HepG2 (cell line): ENCODE data around the gene SF3B2. TPM values are rescaled to one million over a fixed set of nuclear protein-coding genes. Genes with fewer than 3 reads are reported as not detected.
A peak's percentile ranks its signal among the peaks of the same experiment; 100 is the strongest.

Source experiments
- AHDC1 ChIP-seq: sonication (generic); formaldehyde crosslinking; IDR thresholded peaks from 2 replicates; pipeline ENCODE4 v1.5.1; 2020; ENCODE audit warnings: mild to moderate bottlenecking, missing genetic modification reagents, borderline replicate concordance
- DNMT3B ChIP-seq: conservative IDR thresholded peaks from 2 replicates; pipeline ENCODE4 v1.6.1; 2016; ENCODE audit warnings: missing biosample characterization, control low read depth
- ERF ChIP-seq: IDR thresholded peaks from 2 replicates; pipeline ENCODE4 v1.6.1; 2018; ENCODE audit warnings: missing biosample characterization, missing genetic modification reagents
- HDAC6 ChIP-seq: fragments of 200-600 bp; sonication (generic); IDR thresholded peaks from 2 replicates; pipeline ENCODE4 v1.7.0; 2017; ENCODE audit warnings: mild to moderate bottlenecking, antibody characterized with exemption, low read length, low read depth
- NCOR1 ChIP-seq: fragments of 200-600 bp; sonication (generic); IDR thresholded peaks from 2 replicates; pipeline ENCODE4 v1.7.0; 2017; ENCODE audit warnings: antibody characterized with exemption, low read length, borderline replicate concordance
- PRDM10 ChIP-seq: sonication (generic); formaldehyde crosslinking; IDR thresholded peaks from 2 replicates; pipeline ENCODE4 v1.4.0; 2020; ENCODE audit warnings: low read depth, missing genetic modification reagents
- PRPF4 ChIP-seq: fragments of 200-400 bp; formaldehyde crosslinking; IDR thresholded peaks from 2 replicates; pipeline ENCODE4 v1.6.1; 2016; ENCODE audit warnings: low read length, low read depth; ENCODE audit not compliant: poor library complexity, severe bottlenecking
- RELA ChIP-seq: sonication (generic); formaldehyde crosslinking; IDR thresholded peaks from 2 replicates; pipeline ENCODE4 v1.4.0; 2020; ENCODE audit warnings: missing genetic modification reagents
- SALL1 ChIP-seq: sonication (generic); formaldehyde crosslinking; IDR thresholded peaks from 2 replicates; pipeline ENCODE4 v1.8.0; 2022; ENCODE audit warnings: mild to moderate bottlenecking, missing genetic modification reagents
- SIN3A ChIP-seq: IDR thresholded peaks from 2 replicates; pipeline ENCODE4 v1.6.1; 2011; ENCODE audit warnings: low read depth, mild to moderate bottlenecking, control low read depth, low read length, borderline replicate concordance
- SP5 ChIP-seq: IDR thresholded peaks from 2 replicates; pipeline ENCODE4 v1.6.1; 2016; ENCODE audit warnings: low read depth, borderline replicate concordance
- TOPORS ChIP-seq: sonication (generic); formaldehyde crosslinking; IDR thresholded peaks from 2 replicates; pipeline ENCODE4 v1.8.0; 2023; ENCODE audit warnings: mild to moderate bottlenecking, missing genetic modification reagents
- ZNF639 ChIP-seq: conservative IDR thresholded peaks from 2 replicates; pipeline ENCODE4 v1.6.1; 2018; ENCODE audit warnings: missing genetic modification reagents
- ZNF772 ChIP-seq: sonication (generic); formaldehyde crosslinking; IDR thresholded peaks from 2 replicates; pipeline ENCODE4 v1.5.0; 2020; ENCODE audit warnings: mild to moderate bottlenecking, missing genetic modification reagents
- ZNF788 ChIP-seq: sonication (generic); formaldehyde crosslinking; IDR thresholded peaks from 2 replicates; pipeline ENCODE4 v1.5.0; 2020; ENCODE audit warnings: mild to moderate bottlenecking, missing genetic modification reagents, borderline replicate concordance
- polyA plus RNA-seq, 8 experiments: library from polyadenylated mRNA; depleted of rRNA in 3 of 8; stranded (reverse) in 7 of 8; unstranded in 1 of 8; fragments of >200 nt; fragmentation: Illumina TruSeq in 4 of 8; extraction: Trizol in 4 of 8; gene quantifications; 2 replicates each; pipeline versions ENCODE4 v1.2.1 to v1.2.3, GENCODE V29; 2011 to 2016; ENCODE audit warnings: low read depth in 4 of 8, missing spikeins in 1 of 8, mixed read lengths in 1 of 8; ENCODE audit not compliant: insufficient read depth in 1 of 8
- total RNA-seq, 5 experiments: library from RNA; depleted of rRNA; stranded (reverse); fragments of >200 nt; fragmentation: Illumina TruSeq; extraction: Trizol; gene quantifications; 2 replicates each; pipeline ENCODE4 v1.2.3, GENCODE V29; 2016; ENCODE audit warnings: low read depth in 1 of 5
- TF ChIP-seq, protein P1 (sequence below): sonication (generic); formaldehyde crosslinking; IDR thresholded peaks from 2 replicates; pipeline ENCODE4 v1.8.0; 2022; ENCODE audit warnings: missing genetic modification reagents, mild to moderate bottlenecking, inconsistent platforms, borderline replicate concordance

Gene SF3B2
- total and polyA plus RNA-seq, 2 of the 13 experiments (the other 11 are each of a cell fraction or from before 2014, with no cell fraction given): 70.4 to 153 TPM

DNA sequence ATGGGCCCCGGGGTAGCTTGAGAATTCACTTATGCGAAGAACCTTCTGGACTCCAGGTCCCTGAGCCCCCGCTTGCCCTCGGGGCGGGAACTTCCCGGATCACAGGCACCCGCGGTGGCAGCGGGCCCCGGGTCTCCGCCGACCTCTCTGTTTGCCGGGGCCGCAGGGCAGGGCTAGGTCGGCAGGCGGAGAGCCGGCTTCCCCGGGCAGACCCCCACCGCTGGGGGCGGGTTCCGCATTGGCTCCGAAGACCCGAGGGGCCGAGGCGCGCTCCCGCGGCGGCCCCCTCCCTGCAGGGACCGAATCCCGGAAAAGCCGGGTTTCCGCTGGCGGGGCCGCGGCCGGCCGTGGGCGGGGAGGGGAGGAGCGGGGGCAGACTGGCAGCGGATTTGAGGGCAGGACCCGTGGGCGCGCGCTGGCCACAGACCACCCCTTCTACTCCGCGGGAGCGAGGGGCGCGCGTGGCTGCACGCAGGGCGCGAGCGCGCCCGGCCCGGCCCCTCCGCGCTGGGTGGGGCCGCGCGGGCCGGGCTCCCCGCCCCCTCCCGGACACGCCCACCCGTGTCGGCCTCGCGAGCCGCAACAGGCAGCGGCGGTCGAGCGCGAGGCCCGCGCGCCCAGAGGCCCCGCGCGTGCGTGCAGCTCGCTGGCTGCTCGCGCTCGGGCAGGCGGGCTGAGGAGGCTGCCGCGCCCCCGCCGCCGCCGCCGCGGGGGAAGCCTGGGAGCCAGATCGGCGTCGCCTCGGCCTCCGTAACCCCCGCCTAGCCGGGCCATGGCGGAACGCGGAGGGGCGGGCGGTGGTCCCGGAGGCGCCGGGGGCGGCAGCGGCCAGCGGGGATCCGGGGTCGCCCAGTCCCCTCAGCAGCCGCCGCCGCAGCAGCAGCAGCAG lies 17.8 kb downstream of the SF3B2 start, which contains the start of gene PACS1 (continued):
- TF ChIP-seq, protein P1, sequence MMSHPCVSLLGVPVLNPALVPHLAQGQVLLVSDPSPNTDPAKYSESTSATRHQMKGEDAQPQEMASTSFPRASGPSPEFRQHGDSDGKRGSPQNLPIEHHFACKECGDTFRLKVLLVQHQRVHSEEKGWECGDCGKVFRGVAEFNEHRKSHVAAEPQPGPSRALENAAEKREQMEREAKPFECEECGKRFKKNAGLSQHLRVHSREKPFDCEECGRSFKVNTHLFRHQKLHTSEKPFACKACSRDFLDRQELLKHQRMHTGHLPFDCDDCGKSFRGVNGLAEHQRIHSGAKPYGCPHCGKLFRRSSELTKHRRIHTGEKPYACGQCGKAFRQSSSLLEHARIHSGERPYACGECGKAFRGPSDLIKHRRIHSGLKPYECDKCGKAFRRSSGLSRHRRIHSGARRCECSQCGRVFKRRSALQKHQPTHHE: no peak
- TF ChIP-seq PRPF4 (no peak), ZNF639 (no peak), SP5 (no peak; the same call in 1 of the 2 replicates), DNMT3B (CRISPR knock-in tag) (0 out of 2 replicates have a peak, but pooled peaks have one; percentile 58), NCOR1 (no peak), ZNF772 (CRISPR knock-in tag) (no peak), PRDM10 (CRISPR knock-in tag) (no peak), HDAC6 (no peak), SALL1 (CRISPR knock-in tag) (0 out of 2 replicates have a peak, but pooled peaks have one; percentile 27), TOPORS (CRISPR knock-in tag) (0 out of 2 replicates have a peak, but pooled peaks have one; percentile 38), RELA (CRISPR knock-in tag) (no peak), AHDC1 (no peak), ERF (0 out of 2 replicates have a peak, but pooled peaks have one; percentile 23), SIN3A (peak; percentile 68; the same call in 1 of the 2 replicates), ZNF788 (CRISPR knock-in tag) (no peak)
